Hair follicle dermal papilla cell (primary cell): ENCODE results near the gene ASTL. TPM values are rescaled to one million over a fixed set of nuclear protein-coding genes. Genes with fewer than 3 reads are reported as not detected.

Source experiments
- total RNA-seq: library from RNA; depleted of rRNA; stranded (reverse); fragments of >200 nt; gene quantifications from 2 replicates; pipeline ENCODE4 v1.2.3, GENCODE V29; 2012

Gene ASTL
- total RNA-seq: not detected in 2 replicates

GRCh38 chr2:96138179-96139145 is at the start of gene ASTL:
ASTL (minus strand) TSS chr2:96138502; CDS start chr2:96138436, 66 bp downstream.

GRCh38 chr2:96145036-96145847 is 6.9 kb upstream of the ASTL start, which contains the start of gene DUSP2:
DUSP2 (minus strand) TSS chr2:96145440; CDS start chr2:96145354, 86 bp downstream.

GRCh38 chr2:96116424-96116878 is 21.9 kb downstream of the ASTL start, which contains the start of gene ADRA2B:
ADRA2B (minus strand) TSS chr2:96116571; CDS start chr2:96116149, 422 bp downstream.

Other genes with a start within 250 kb of the ASTL start
- gene ANKRD36C, start 146.7 kb downstream of the ASTL start, total RNA-seq: 56.3 and 67.2 TPM in 2 replicates
- 4.1 and 10.2 TPM in 2 replicates for gene GPAT2, start 103.6 kb downstream of the ASTL start, total RNA-seq
- gene ADRA2B, start 21.9 kb downstream of the ASTL start, total RNA-seq: 0.12 TPM in 1 of 2 replicates, not detected in the other
- 2.2 and 2.6 TPM in 2 replicates for gene DUSP2, start 6.9 kb upstream of the ASTL start, total RNA-seq
- gene STARD7, start 70.3 kb upstream of the ASTL start, total RNA-seq: 237 and 250 TPM in 2 replicates
- gene TMEM127, start 127.5 kb upstream of the ASTL start, total RNA-seq: 41.0 and 41.7 TPM in 2 replicates
- 90.3 and 110 TPM in 2 replicates for gene CIAO1, start 127.7 kb upstream of the ASTL start, total RNA-seq
- gene SNRNP200, start 167.0 kb upstream of the ASTL start, total RNA-seq: 49.7 and 56.1 TPM in 2 replicates
- gene ITPRIPL1, start 186.8 kb upstream of the ASTL start, total RNA-seq: 6.6 and 10.7 TPM in 2 replicates
- gene NCAPH, start 197.3 kb upstream of the ASTL start, total RNA-seq: 1.9 and 3.2 TPM in 2 replicates